NCI-H526 treated with DMSO at 0.1 percent for 48 hours (cell line): ENCODE results near the gene UNC5A.

Experiments used
- DNase-seq: peaks from one replicate; lab custom pipeline; 2025; lab: John Stamatoyannopoulos, UW

Gene UNC5A

GRCh38 chr5:176821441-176821840 lies 11.1 kb downstream of the UNC5A start:
- no peak for DNase-seq

GRCh38 chr5:176822041-176822792 lies 11.9 kb downstream of the UNC5A start:
- no peak for DNase-seq

DNA sequence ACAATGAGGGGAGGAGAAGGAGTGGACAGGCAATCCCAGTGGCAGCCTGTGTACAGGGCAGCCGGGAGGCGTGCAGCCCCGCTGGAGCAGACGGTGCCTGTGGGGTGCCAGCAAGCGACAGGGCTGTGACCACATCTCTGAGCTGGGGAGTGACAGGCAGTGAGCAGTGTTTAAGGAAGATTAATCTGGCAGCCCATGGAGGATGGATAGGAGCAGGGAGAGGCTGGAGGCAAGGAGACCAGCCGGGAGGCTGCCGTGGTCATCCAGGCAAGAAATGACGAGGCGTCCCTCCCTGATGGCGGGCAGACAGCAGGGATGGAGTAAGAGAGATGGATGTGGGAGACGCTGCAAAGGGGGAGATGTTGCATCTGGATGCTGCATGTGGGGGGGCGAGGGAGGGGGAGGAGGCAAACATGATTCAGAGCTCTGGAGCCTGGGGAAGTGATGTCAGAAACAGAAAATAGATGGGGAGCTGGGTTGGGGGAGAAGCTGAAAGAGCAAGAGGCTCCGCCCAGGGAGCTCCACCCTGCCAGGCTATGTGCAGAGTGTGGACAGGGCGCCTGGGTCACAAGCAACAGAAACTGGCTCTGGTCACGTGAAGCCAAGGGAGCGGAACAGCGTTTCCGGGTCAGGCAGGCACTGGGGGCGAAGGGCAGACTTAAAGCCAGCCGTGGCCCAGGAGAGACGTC lies 12.6 kb downstream of the UNC5A start:
- no peak for DNase-seq

DNA sequence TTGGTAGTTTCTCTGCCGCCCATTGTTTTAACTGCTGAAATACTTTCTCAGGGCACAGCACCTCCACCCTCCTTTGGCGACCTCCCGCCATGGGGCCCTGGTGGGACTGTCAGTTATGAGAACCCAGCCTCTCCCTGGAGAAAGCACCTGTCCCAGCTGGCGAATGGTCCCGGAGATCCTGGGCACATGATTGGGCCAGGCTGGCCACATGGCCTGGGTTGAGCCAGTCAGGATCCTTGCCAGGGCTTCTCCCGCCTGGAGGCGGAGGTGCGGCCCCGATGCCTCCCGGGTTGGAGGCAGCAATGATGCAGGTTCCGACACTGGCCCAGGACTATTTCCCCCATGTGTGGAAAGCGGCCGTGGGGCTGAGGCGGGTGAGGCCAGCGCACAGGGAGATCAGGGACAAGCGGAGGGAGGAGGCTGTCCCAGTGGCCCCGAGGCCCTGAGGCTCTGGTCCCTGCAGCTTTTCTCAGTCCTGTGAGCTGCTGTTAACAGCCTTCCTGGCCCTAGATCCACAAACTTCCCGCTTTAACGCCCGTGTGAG lies 13.6 kb downstream of the UNC5A start:
- DNase-seq = no peak

- DNase-seq = no peak
These were observed 14.2 kb downstream of the UNC5A start for GRCh38 chr5:176824604-176825003.

GRCh38 chr5:176825234-176825633 lies 14.9 kb downstream of the UNC5A start:
- no peak for DNase-seq

- no peak for DNase-seq
These were observed 15.6 kb downstream of the UNC5A start for GRCh38 chr5:176825957-176826356.

DNA sequence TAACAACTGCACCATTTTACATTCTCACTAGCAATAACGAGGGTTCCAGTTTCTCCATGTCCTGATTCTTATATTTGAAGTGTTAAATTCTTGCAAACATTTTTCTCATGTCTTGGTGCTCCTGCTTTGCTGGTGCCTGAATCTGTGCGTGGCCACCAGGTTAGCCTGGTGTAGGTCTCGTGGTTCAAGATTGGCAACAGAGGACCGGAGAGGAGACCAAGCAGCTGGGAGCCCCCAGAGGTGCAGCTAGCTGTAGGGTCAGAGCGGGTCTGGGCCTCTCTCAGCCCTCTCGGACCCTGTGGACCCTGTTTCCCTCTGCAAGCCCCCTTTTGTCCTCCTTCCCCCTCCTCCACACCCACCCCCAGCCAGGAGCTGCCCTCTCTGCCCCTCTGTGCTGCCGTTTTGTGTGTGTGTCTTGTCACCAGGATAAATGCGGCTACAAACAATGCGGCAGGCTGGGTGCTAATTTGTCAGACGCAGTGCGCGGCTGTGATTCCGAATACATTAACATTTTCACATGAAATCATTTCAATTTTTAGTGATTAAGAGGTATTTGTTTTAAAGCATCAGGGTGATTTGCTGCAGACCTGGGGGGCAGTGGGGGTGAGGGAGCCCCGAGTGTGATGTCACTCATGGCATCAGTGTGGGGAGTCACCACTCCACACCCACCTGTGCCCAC lies 17.5 kb downstream of the UNC5A start:
- no peak for DNase-seq

DNA sequence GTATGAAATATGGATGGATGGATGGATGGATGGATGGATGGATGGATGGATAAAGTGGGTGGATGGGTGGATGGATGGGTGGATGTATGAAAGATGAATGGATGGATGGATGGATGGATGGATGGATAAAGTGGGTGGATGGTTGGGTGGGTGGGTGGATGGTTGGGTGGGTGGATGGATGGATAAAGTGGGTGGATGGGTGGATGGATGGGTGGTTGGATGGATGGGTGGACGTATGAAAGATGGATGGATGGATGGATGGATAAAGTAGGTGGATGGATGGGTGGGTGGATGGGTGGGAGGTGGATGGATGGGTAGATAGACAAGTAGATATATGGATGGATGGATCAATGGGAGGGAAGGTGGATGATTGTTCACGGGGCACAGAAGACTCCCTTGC lies 19.0 kb downstream of the UNC5A start:
- no peak for DNase-seq

- DNase-seq = no peak
These were observed 20.1 kb downstream of the UNC5A start for GRCh38 chr5:176830422-176830994.

DNA sequence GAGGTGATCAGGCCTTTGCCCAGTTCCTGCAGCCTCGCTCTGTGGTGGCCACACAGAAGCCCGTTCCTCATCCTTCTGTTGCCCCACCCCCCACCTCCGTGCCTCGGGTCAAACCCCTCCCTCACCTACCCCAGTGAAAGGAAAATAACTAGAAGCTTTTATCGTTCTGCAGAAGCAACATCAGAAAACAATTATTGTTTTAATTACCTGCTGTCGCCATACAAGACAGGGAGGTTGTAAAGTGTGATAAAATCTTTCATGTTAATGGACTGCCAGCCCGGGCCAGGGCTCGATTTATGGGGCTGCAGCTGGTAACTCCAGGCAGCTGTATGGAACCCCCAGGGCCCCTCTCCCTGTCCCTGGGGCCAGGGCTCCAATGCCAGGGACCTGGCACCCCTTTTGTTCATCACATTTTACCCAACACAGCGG lies 20.6 kb downstream of the UNC5A start:
- no peak for DNase-seq

- DNase-seq = no peak
These were observed 21.1 kb downstream of the UNC5A start for GRCh38 chr5:176831425-176831824.

GRCh38 chr5:176832162-176832561 lies 21.8 kb downstream of the UNC5A start:
- no peak for DNase-seq

- no peak for DNase-seq
These were observed 22.9 kb downstream of the UNC5A start for GRCh38 chr5:176833286-176833685.

GRCh38 chr5:176835918-176836317 lies 25.6 kb downstream of the UNC5A start:
- DNase-seq = no peak

- DNase-seq = no peak
These were observed 26.7 kb downstream of the UNC5A start for GRCh38 chr5:176836811-176837706.

GRCh38 chr5:176837707-176838115 lies 27.4 kb downstream of the UNC5A start:
- no peak for DNase-seq

GRCh38 chr5:176843673-176844072 lies 33.3 kb downstream of the UNC5A start:
- DNase-seq = no peak

- DNase-seq = no peak
These were observed 33.9 kb downstream of the UNC5A start for GRCh38 chr5:176844281-176844680.

DNA sequence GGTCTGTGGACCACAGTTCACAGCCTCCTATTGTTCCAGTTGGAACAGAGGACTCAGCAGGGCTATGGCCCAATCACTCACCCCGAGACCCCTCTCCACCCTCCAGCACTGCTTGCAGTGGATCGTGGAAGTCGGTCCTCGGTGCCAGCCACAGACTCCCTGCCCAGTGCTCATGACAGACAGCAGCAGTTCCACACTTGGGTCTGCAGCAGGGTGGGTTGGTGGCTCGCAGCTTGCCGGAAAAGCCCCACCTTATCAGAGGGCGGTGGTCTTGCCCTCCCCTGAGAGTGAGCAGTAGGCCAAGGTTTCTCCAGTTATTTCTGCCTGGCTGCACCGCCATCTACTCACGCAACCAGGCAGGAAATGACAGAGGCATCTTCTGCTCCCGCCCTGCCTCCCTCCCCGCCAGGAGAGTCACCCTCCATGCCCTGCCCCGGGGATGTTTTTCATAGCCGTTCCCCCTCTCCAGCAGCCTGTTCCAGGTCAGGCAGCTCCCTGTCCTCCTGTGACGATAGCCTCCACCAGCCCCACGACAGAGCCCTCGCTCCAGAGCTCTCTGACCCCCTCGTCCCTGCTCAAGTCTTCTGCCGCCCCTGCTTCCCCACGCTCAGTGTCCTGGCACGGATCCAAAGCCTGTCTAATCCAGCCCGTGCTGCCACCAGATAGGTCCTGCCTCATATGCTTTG lies 34.5 kb downstream of the UNC5A start:
- no peak for DNase-seq

DNA sequence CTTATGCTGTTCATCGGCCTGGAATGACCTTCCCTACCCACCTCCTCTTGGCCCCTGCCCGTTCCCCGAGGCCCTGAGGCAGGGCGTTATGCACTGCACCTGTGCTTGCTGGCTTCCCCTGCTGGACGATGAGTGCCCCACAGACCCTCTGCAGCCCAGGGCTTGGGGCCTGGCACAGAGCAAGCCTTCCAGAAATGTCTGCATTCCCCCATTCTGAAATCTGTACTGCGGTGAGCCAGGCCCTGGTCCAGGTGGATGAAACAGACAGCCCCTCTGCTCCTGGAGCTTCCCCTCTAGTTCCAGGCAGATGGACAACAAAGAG lies 35.0 kb downstream of the UNC5A start:
- no peak for DNase-seq
